ENCODE measurements around the gene LRRC72.
"Not testable (repeated sequence)": the region's sequence is repeated elsewhere in the genome, so short reads cannot be mapped to it uniquely, and the experiment has no call there.

LRRC72 gene

GRCh38 chr7:16494551-16494950 lies 32.1 kb upstream of the LRRC72 start:
- H3K27ac ChIP-seq, result no peak overlapping the region
- TF ChIP-seq ZFX (IDR thresholded peaks at IDR 0.05) (no peak), CTCF (conservative IDR thresholded peaks at IDR 0.05) (no peak)

- peak overlapping the region; percentile 67 for H3K27ac ChIP-seq
Measured at GRCh38 chr7:16494955-16495719, 31.5 kb upstream of the LRRC72 start.

GRCh38 chr7:16498122-16498521 lies 28.5 kb upstream of the LRRC72 start:
- TF ChIP-seq CTCF (conservative IDR thresholded peaks at IDR 0.05) (no peak), ZFX (IDR thresholded peaks at IDR 0.05) (no peak)
- H3K27ac ChIP-seq, result no peak overlapping the region

More at GRCh38 chr7:16494955-16495719, 31.5 kb upstream of the LRRC72 start:
- TF ChIP-seq CTCF (conservative IDR thresholded peaks at IDR 0.05) (no peak), ZFX (IDR thresholded peaks at IDR 0.05) (no peak)

- H3K27ac ChIP-seq, result no peak overlapping the region
- TF ChIP-seq CTCF (conservative IDR thresholded peaks at IDR 0.05), result no peak
- TF ChIP-seq ZFX (IDR thresholded peaks at IDR 0.05), result no peak
Measured at GRCh38 chr7:16502303-16502702, 24.3 kb upstream of the LRRC72 start.

DNA sequence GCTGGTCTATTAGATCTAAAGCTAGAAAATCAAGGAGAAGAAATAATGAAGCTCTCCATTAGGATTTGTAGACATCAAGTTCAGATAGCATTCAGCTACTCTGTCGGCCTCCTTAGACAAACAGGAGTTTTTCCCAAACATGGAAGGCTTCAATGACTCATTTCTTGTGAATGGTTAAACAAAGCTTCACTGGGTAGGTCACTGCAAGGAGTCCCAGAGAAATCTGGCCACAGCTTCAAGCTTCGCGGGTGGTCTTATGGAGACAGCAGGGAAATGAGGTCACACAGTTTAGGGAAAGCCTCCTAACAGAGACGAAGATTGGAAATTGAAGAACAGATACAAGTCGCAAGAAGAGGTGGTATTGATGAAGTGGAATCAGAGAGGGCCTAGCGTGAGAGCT lies 22.6 kb upstream of the LRRC72 start:
- H3K27ac ChIP-seq, result no peak overlapping the region
- no peak for TF ChIP-seq ZFX (IDR thresholded peaks at IDR 0.05)
- TF ChIP-seq CTCF (conservative IDR thresholded peaks at IDR 0.05), result no peak

DNA sequence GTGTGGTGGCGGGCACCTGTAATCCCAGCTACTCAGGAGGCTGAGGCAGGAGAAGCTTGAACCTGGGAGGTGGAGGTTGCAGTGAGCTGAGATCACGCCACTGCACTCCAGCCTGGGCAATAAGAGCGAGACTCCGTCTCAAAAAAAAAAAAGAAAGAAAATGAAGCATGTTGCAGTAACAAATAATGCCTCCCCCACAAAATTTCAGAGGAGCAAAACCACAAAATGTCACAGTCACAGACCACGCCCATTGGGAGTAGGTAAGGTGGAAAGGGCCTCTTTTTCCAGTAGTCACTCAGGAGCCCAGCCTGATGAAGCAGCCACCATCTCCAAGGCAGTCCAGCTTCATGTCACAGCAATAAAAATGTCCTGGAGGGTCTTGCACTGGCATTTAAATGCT lies 20.2 kb upstream of the LRRC72 start:
- H3K27ac ChIP-seq, result not testable (repeated sequence)

DNA sequence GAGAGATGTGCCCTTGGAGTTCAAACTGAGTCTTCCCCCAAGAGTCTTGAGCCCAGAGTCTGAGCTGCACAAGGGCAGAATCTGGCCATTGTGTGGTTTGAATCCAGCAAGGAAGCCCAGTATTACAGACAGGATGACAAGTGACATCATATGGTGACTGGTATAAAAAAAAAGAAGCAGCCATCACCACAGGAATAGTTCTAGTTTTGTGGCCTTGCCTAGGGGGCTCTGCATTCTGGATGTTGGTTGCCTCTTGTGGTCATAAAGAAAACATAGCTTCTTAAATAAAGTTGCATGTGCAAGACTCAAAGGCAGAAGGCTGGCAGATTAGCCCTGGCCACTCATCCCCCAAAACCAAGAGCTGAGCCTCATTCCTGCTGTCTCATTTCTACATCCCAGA lies 16.8 kb upstream of the LRRC72 start:
- no peak overlapping the region for H3K27ac ChIP-seq
- no peak for TF ChIP-seq CTCF (conservative IDR thresholded peaks at IDR 0.05)
- no peak for TF ChIP-seq ZFX (IDR thresholded peaks at IDR 0.05)

- H3K27ac ChIP-seq, result no peak overlapping the region
- TF ChIP-seq ZFX (IDR thresholded peaks at IDR 0.05) (no peak), CTCF (conservative IDR thresholded peaks at IDR 0.05) (no peak)
Measured at GRCh38 chr7:16511314-16511713, 15.3 kb upstream of the LRRC72 start.

All from C4-2B (cell line).